WTC11 (cell line): ENCODE measurements around the gene ST6GAL1. TPM values are rescaled to one million over a fixed set of nuclear protein-coding genes. Genes with fewer than 3 reads are reported as not detected.

Experiments used
- ATAC-seq: fragments of 200-7000 bp; cut with Tn5 transposase; 2 replicates; pipeline ENCODE4 v1.10.0; 2021; ENCODE audit warnings: mild to moderate bottlenecking, moderate library complexity
- CTCF ChIA-PET: fragments of 300-600 bp; sonication (Branson Sonifier 250); formaldehyde crosslinking; loops from one replicate; lab custom pipeline; 2021; ENCODE audit warnings: antibody characterized with exemption; lab: Charles Lee
- POLR2A ChIA-PET: fragments of 350-600 bp; sonication (Branson Sonifier 250); formaldehyde crosslinking; loops from one replicate; lab custom pipeline; 2021; ENCODE audit warnings: antibody characterized with exemption; lab: Charles Lee
- DNase-seq: peaks from one replicate; pipeline ENCODE4 v3.0.0; 2021; ENCODE audit warnings: low spot score
- H3K27ac Mint-ChIP-seq: 2 replicates; pipeline ENCODE4 v1.8.0; 2021; ENCODE audit warnings: mixed read lengths
- H3K27me3 Mint-ChIP-seq: 2 replicates; pipeline ENCODE4 v1.8.0; 2021; ENCODE audit warnings: low read depth, mild to moderate bottlenecking, moderate library complexity, mixed read lengths
- H3K36me3 Mint-ChIP-seq: 2 replicates; pipeline ENCODE4 v1.8.0; 2021; ENCODE audit warnings: mixed read lengths
- H3K4me1 Mint-ChIP-seq: 2 replicates; pipeline ENCODE4 v1.8.0; 2022; ENCODE audit warnings: mixed read lengths
- H3K4me3 Mint-ChIP-seq: 2 replicates; pipeline ENCODE4 v1.8.0; 2021; ENCODE audit warnings: mild to moderate bottlenecking, moderate library complexity, mixed read lengths
- H3K9me3 Mint-ChIP-seq: 2 replicates; pipeline ENCODE4 v1.8.0; 2021; ENCODE audit warnings: mixed read lengths
- ATF1 ChIP-seq: sonication (generic); formaldehyde crosslinking; IDR thresholded peaks from 2 replicates; pipeline ENCODE4 v1.8.1; 2023; ENCODE audit warnings: mild to moderate bottlenecking, moderate library complexity, missing genetic modification reagents
- ATF2 ChIP-seq: sonication (generic); formaldehyde crosslinking; IDR thresholded peaks from 2 replicates; pipeline ENCODE4 v1.8.1; 2022; ENCODE audit warnings: low read depth, missing genetic modification reagents, borderline replicate concordance
- ATF3 ChIP-seq: sonication (generic); formaldehyde crosslinking; conservative IDR thresholded peaks from 2 replicates; pipeline ENCODE4 v1.8.1; 2022; ENCODE audit warnings: mild to moderate bottlenecking, missing genetic modification reagents
- CBFB ChIP-seq: sonication (generic); formaldehyde crosslinking; IDR thresholded peaks from 2 replicates; pipeline ENCODE4 v1.8.1; 2022; ENCODE audit warnings: mild to moderate bottlenecking, low read depth, missing genetic modification reagents
- E2F1 ChIP-seq: sonication (generic); formaldehyde crosslinking; IDR thresholded peaks from 2 replicates; pipeline ENCODE4 v1.8.0; 2022; ENCODE audit warnings: mild to moderate bottlenecking, missing genetic modification reagents
- E2F5 ChIP-seq: sonication (generic); formaldehyde crosslinking; IDR thresholded peaks from 2 replicates; pipeline ENCODE4 v1.8.1; 2022; ENCODE audit warnings: mild to moderate bottlenecking, moderate library complexity, missing genetic modification reagents
- FOXJ3 ChIP-seq: sonication (generic); formaldehyde crosslinking; IDR thresholded peaks from 2 replicates; pipeline ENCODE4 v1.9.0; 2021; ENCODE audit warnings: missing genetic modification reagents, mild to moderate bottlenecking, borderline replicate concordance
- MYBL2 ChIP-seq: sonication (generic); formaldehyde crosslinking; IDR thresholded peaks from 2 replicates; pipeline ENCODE4 v1.8.1; 2023; ENCODE audit warnings: mild to moderate bottlenecking, moderate library complexity, missing genetic modification reagents
- NR2C2 ChIP-seq: sonication (generic); formaldehyde crosslinking; IDR thresholded peaks from 2 replicates; pipeline ENCODE4 v1.8.0; 2022; ENCODE audit warnings: mild to moderate bottlenecking, missing genetic modification reagents
- PRDM15 ChIP-seq: sonication (generic); formaldehyde crosslinking; IDR thresholded peaks from 2 replicates; pipeline ENCODE4 v1.8.0; 2022; ENCODE audit warnings: missing genetic modification reagents
- RELA ChIP-seq: sonication (generic); formaldehyde crosslinking; IDR thresholded peaks from 2 replicates; pipeline ENCODE4 v1.8.1; 2022; ENCODE audit warnings: missing genetic modification reagents, mild to moderate bottlenecking, borderline replicate concordance
- ZNF138 ChIP-seq: sonication (generic); formaldehyde crosslinking; conservative IDR thresholded peaks from 2 replicates; pipeline ENCODE4 v1.8.1; 2022; ENCODE audit warnings: mild to moderate bottlenecking, moderate library complexity, missing genetic modification reagents
- ZNF263 ChIP-seq: sonication (generic); formaldehyde crosslinking; IDR thresholded peaks from 2 replicates; pipeline ENCODE4 v1.8.1; 2022; ENCODE audit warnings: low read depth, mild to moderate bottlenecking, moderate library complexity, missing genetic modification reagents
- ZNF396 ChIP-seq: fragments of 250-450 bp; sonication (Bioruptor Pico); IDR thresholded peaks from 2 replicates; pipeline ENCODE4 v1.8.0; 2021; ENCODE audit warnings: mild to moderate bottlenecking, moderate library complexity, borderline replicate concordance
- ZNF532 ChIP-seq: fragments of 250-450 bp; sonication (Bioruptor Pico); IDR thresholded peaks from 2 replicates; pipeline ENCODE4 v1.9.0; 2021; ENCODE audit warnings: mild to moderate bottlenecking, borderline replicate concordance
- total RNA-seq: library from RNA; stranded (reverse); gene quantifications from 3 replicates; pipeline ENCODE4 v1.2.3, GENCODE V29; 2021
- TF ChIP-seq, protein P1 (sequence below): sonication (generic); formaldehyde crosslinking; IDR thresholded peaks from 2 replicates; pipeline ENCODE4 v1.8.0; 2022; ENCODE audit warnings: mild to moderate bottlenecking, missing genetic modification reagents

The ST6GAL1 gene
- total RNA-seq, 1 experiment from 2014 or later = 87.5 TPM

DNA sequence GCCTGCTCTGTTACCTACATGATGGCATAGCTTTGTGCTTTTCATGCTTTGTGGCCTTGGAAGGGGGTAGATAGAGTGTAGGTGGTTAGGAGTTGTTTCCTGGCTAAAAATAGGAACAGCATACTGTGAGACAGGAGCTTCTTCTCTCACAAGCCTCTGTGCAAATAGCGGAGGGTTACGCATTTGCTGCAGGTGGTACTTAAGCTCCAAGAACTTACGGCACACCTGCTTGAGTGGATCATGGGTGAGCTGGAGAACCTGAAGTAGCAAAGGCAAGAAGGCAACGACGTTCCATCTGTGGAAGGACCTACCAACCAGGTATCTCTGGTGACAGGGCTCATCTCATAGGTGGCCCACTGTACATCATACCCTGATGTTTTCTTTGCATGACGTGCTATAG lies 66.0 kb downstream of the ST6GAL1 start (continued):
- TF ChIP-seq ZNF532 (CRISPR knock-in tag) = no peak
- no peak for TF ChIP-seq NR2C2 (CRISPR knock-in tag)
- TF ChIP-seq, protein P1, sequence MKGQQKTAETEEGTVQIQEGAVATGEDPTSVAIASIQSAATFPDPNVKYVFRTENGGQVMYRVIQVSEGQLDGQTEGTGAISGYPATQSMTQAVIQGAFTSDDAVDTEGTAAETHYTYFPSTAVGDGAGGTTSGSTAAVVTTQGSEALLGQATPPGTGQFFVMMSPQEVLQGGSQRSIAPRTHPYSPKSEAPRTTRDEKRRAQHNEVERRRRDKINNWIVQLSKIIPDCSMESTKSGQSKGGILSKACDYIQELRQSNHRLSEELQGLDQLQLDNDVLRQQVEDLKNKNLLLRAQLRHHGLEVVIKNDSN (CRISPR knock-in tag) = no peak
- TF ChIP-seq MYBL2 (CRISPR knock-in tag) = no peak
- TF ChIP-seq ATF1 (CRISPR knock-in tag) = no peak
- no peak for TF ChIP-seq ZNF138
- TF ChIP-seq ATF3 = no peak
- no peak for TF ChIP-seq ATF2
- TF ChIP-seq ZNF396 (CRISPR knock-in tag) = no peak

- H3K27me3 Mint-ChIP-seq = no peaks in the 10 kb centered on the region
- no peak for ATAC-seq
- DNase-seq = no peak
- ChIA-PET POLR2A (no interaction called here), CTCF (interaction anchor here (1.4 to 1.5 kb wide), 2 partner anchors 117 to 148 kb away, joined by 4 read pairs; no protein-coding TSS in a partner anchor)
- TF ChIP-seq PRDM15 = no peak
- TF ChIP-seq FOXJ3 = no peak
- no peak for TF ChIP-seq CBFB (CRISPR knock-in tag)
- TF ChIP-seq E2F5 = no peak
- no peak for TF ChIP-seq RELA (CRISPR knock-in tag)
- TF ChIP-seq E2F1 (CRISPR knock-in tag) = no peak
- TF ChIP-seq ATF2 = no peak
- TF ChIP-seq ZNF263 = no peak
- TF ChIP-seq ATF3 = no peak
- H3K4me1 Mint-ChIP-seq = peaks cover 71% of the 10 kb centered on the region
- peaks cover 18% of the 10 kb centered on the region for H3K36me3 Mint-ChIP-seq
- H3K27ac Mint-ChIP-seq = peak overlapping the region; percentile 85; the same call in 1 of the 2 replicates
- no peaks in the 10 kb centered on the region for H3K9me3 Mint-ChIP-seq
- H3K4me3 Mint-ChIP-seq = peak overlapping the region; percentile 4; the same call in 1 of the 2 replicates
These were observed 66.7 kb downstream of the ST6GAL1 start for GRCh38 chr3:186997061-186997460.
